ENCODE measurements around the gene ITGB2. TPM values are rescaled to one million over a fixed set of nuclear protein-coding genes. Genes with fewer than 3 reads are reported as not detected.

The ITGB2 gene
- polyA plus RNA-seq, 1 of the 3 experiments (the other 2 are of a cell fraction): 0.77 TPM

- TF ChIP-seq USF1 (IDR thresholded peaks at IDR 0.05; ENCODE audit: borderline replicate concordance, low read depth) (no peak), RCOR1 (IDR thresholded peaks at IDR 0.05; ENCODE audit: low read length) (no peak), ZBTB33 (IDR thresholded peaks at IDR 0.05; ENCODE audit: borderline replicate concordance, low read depth) (no peak)
These were observed 38.8 kb upstream of the ITGB2 start (continued) for GRCh38 chr21:44959376-44960091.

GRCh38 chr21:44958471-44959191, 37.9 kb upstream of the ITGB2 start:
- Histone ChIP-seq H3K36me3 (replicated peaks in 1 of 2; ENCODE audit: control insufficient read depth in 1 of 2, insufficient read depth in 2 of 2, low read length in 1 of 2) (peaks cover 19 to 45% of the 10 kb centered on the region in 2 experiments), H3K4me3 (ENCODE audit: low read depth in 2 of 2, low read length in 1 of 2) (no peak overlapping the region), H3K9me3 (no peaks in the 10 kb centered on the region), H3K4me2 (peak overlapping the region; percentile 52; the same call in 1 of the 2 replicates), H3K79me2 (ENCODE audit: insufficient read depth) (peaks cover 30% of the 10 kb centered on the region; the same call in 1 of the 2 replicates), H4K20me1 (ENCODE audit: insufficient read depth) (no peaks in the 10 kb centered on the region), H3F3A (replicated peaks; ENCODE audit: insufficient read depth) (peaks cover 29% of the 10 kb centered on the region), H3K9me2 (no peaks in the 10 kb centered on the region), H2AFZ (ENCODE audit: low read depth) (no peak overlapping the region), H3K27ac (ENCODE audit: low read depth in 2 of 2, low read length in 1 of 2) (peak overlapping the region; percentile 20 to 35; a peak in 3 of 4 replicates), H3K4me1 (ENCODE audit: control insufficient read depth in 1 of 2, insufficient read depth in 2 of 2, low read depth in 1 of 2, low read length in 1 of 2) (peaks cover 9 to 17% of the 10 kb centered on the region in 2 experiments; a peak in 3 of 4 replicates), H3K27me3 (ENCODE audit: insufficient read depth) (no peaks in the 10 kb centered on the region), H3K9ac (no peak overlapping the region)
- POLR2A ChIA-PET: no interaction called here
- peak; percentile 80 for DNase-seq
- CTCF ChIA-PET: interaction anchor here (1.3 to 16.8 kb wide), 6 partner anchors 9 to 180 kb away, joined by 4 to 357 read pairs (median 8); no protein-coding TSS in a partner anchor
- WGBS (ENCODE audit: low lambda C conversion rate): 78% methylated on average over 13 of the region's 28 CpGs
- TF ChIP-seq RAD21 (IDR thresholded peaks at IDR 0.05; ENCODE audit: low read length): no peak; the same call in 1 of the 2 replicates
- TF ChIP-seq MXI1 (IDR thresholded peaks at IDR 0.05; ENCODE audit: low read depth, low read length): peak; percentile 67
- 0 out of 2 replicates have a peak, but pooled peaks have one; percentile 15 for TF ChIP-seq RCOR1 (IDR thresholded peaks at IDR 0.05; ENCODE audit: low read length)

GRCh38 chr21:44957901-44958451, 37.3 kb upstream of the ITGB2 start:
- no peaks in the 10 kb centered on the region for H4K20me1 ChIP-seq (ENCODE audit: insufficient read depth)
- POLR2A ChIA-PET: no interaction called here
- H3K79me2 ChIP-seq (ENCODE audit: insufficient read depth): peaks cover 28% of the 10 kb centered on the region; the same call in 1 of the 2 replicates
- peaks cover 3 to 17% of the 10 kb centered on the region in 2 experiments; a peak in 3 of 4 replicates for H3K4me1 ChIP-seq (ENCODE audit: control insufficient read depth in 1 of 2, insufficient read depth in 2 of 2, low read depth in 1 of 2, low read length in 1 of 2)
- CTCF ChIA-PET: interaction anchor here (1.3 to 16.8 kb wide), 7 partner anchors 8 to 181 kb away, joined by 3 to 357 read pairs (median 5); no protein-coding TSS in a partner anchor
- peaks cover 16 to 46% of the 10 kb centered on the region in 2 experiments for H3K36me3 ChIP-seq (replicated peaks in 1 of 2; ENCODE audit: control insufficient read depth in 1 of 2, insufficient read depth in 2 of 2, low read length in 1 of 2)
- H3K4me2 ChIP-seq: no peak overlapping the region
- H3K9me3 ChIP-seq: no peaks in the 10 kb centered on the region
- H2AFZ ChIP-seq (ENCODE audit: low read depth): no peak overlapping the region
- TF ChIP-seq RCOR1 (IDR thresholded peaks at IDR 0.05; ENCODE audit: low read length): no peak
- no peak for TF ChIP-seq FOSL2 (IDR thresholded peaks at IDR 0.05; ENCODE audit: borderline replicate concordance, low read depth)
- no peak overlapping the region for H3K4me3 ChIP-seq (ENCODE audit: low read depth in 2 of 2, low read length in 1 of 2)
- peak overlapping the region in 1 of 2 experiments; percentile 20; a peak in 2 of 4 replicates for H3K27ac ChIP-seq (ENCODE audit: low read depth in 2 of 2, low read length in 1 of 2)
- no peaks in the 10 kb centered on the region for H3K27me3 ChIP-seq (ENCODE audit: insufficient read depth)
- H3F3A ChIP-seq (replicated peaks; ENCODE audit: insufficient read depth): peaks cover 22% of the 10 kb centered on the region
- no peaks in the 10 kb centered on the region for H3K9me2 ChIP-seq
- WGBS (ENCODE audit: low lambda C conversion rate): 96% methylated on average over 15 of the region's 26 CpGs
- DNase-seq: no peak
- no peak overlapping the region for H3K9ac ChIP-seq
